AG04450 (cell line): ENCODE data around the gene ALG14. TPM values are rescaled to one million over a fixed set of nuclear protein-coding genes. Genes with fewer than 3 reads are reported as not detected.

Experiments used
- CTCF ChIA-PET: fragments of 300-600, 350-600 bp; formaldehyde crosslinking; extraction: SDS; loops from one replicate; lab custom pipeline; 2022; ENCODE audit warnings: antibody characterized with exemption, inconsistent platforms; lab: Charles Lee
- POLR2A ChIA-PET: fragments of 350-600 bp; formaldehyde crosslinking; extraction: SDS; loops from one replicate; lab custom pipeline; 2021; ENCODE audit warnings: antibody characterized with exemption, inconsistent platforms; lab: Yijun Ruan, JAX
- DNase-seq: peaks from one replicate; pipeline ENCODE4 v3.0.0-alpha.2; 2011; ENCODE audit warnings: low read depth, low spot score
- H3K27ac ChIP-seq: one replicate; pipeline ENCODE4 v1.5.1; 2012; ENCODE audit warnings: low read depth, low read length, control low read depth
- H3K27me3 ChIP-seq: one replicate; pipeline ENCODE4 v1.6.0; 2012; ENCODE audit warnings: low read length; ENCODE audit not compliant: control insufficient read depth, insufficient read depth
- H3K4me3 ChIP-seq: 2 replicates; pipeline ENCODE4 v1.5.1; 2011; ENCODE audit warnings: mild to moderate bottlenecking, low read depth, low read length, control low read depth
- H3K9me3 ChIP-seq: 2 replicates; pipeline ENCODE4 v1.5.1; 2012; ENCODE audit warnings: low read length; ENCODE audit not compliant: control insufficient read depth, insufficient read depth
- polyA minus RNA-seq: library from RNA; depleted of rRNA, polyadenylated mRNA; stranded (reverse); fragments of >200 nt; gene quantifications from 2 replicates; pipeline ENCODE4 v1.2.3, GENCODE V29; 2011; rRNA and poly(A)+ RNA removed
- polyA plus RNA-seq: library from polyadenylated mRNA; depleted of rRNA; stranded (reverse); fragments of >200 nt; gene quantifications from 2 replicates; pipeline ENCODE4 v1.2.3, GENCODE V29; 2011; rRNA removed
- TF ChIP-seq, protein P1 (sequence below): IDR thresholded peaks from 2 replicates; pipeline ENCODE4 v1.5.1; 2011; ENCODE audit warnings: low read depth, low read length, control low read depth, inconsistent platforms

The ALG14 gene, protein sequence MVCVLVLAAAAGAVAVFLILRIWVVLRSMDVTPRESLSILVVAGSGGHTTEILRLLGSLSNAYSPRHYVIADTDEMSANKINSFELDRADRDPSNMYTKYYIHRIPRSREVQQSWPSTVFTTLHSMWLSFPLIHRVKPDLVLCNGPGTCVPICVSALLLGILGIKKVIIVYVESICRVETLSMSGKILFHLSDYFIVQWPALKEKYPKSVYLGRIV
- 2.6 and 3.1 TPM in 2 replicates for polyA plus RNA-seq
- 3.8 and 5.6 TPM in 2 replicates for polyA minus RNA-seq

- Histone ChIP-seq H3K4me3 (peak within 1 kb of the TSS; percentile 87), H3K9me3 (no peaks in the 10 kb centered on the region; the same call in 1 of the 2 replicates), H3K27me3 (no peaks in the 10 kb centered on the region), H3K27ac (peak within 1 kb of the TSS; percentile 70)
- peak; percentile 89 for DNase-seq
- TF ChIP-seq, protein P1, sequence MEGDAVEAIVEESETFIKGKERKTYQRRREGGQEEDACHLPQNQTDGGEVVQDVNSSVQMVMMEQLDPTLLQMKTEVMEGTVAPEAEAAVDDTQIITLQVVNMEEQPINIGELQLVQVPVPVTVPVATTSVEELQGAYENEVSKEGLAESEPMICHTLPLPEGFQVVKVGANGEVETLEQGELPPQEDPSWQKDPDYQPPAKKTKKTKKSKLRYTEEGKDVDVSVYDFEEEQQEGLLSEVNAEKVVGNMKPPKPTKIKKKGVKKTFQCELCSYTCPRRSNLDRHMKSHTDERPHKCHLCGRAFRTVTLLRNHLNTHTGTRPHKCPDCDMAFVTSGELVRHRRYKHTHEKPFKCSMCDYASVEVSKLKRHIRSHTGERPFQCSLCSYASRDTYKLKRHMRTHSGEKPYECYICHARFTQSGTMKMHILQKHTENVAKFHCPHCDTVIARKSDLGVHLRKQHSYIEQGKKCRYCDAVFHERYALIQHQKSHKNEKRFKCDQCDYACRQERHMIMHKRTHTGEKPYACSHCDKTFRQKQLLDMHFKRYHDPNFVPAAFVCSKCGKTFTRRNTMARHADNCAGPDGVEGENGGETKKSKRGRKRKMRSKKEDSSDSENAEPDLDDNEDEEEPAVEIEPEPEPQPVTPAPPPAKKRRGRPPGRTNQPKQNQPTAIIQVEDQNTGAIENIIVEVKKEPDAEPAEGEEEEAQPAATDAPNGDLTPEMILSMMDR = no peak
- ChIA-PET POLR2A (interaction anchor here (0.7 to 1.6 kb wide), 2 partner anchors 14 to 161 kb away, joined by 3 to 16 read pairs; partner anchors contain the start of gene RWDD3), CTCF (interaction anchor here (1.8 to 5.4 kb wide), 2 partner anchors 12 to 161 kb away, joined by 17 to 44 read pairs; partner anchors contain the start of gene RWDD3)
Observed at GRCh38 chr1:95072532-95073419, at the start of gene ALG14. Gene ALG14, minus strand, starts transcription at chr1:95072951. Its CDS starts 53 bp downstream, at chr1:95072898.

- Histone ChIP-seq H3K27me3 (peaks cover 39% of the 10 kb centered on the region), H3K27ac (no peak overlapping the region)
- POLR2A ChIA-PET = no interaction called here
Observed at GRCh38 chr1:95122151-95122697, 49.5 kb upstream of the ALG14 start.

DNA sequence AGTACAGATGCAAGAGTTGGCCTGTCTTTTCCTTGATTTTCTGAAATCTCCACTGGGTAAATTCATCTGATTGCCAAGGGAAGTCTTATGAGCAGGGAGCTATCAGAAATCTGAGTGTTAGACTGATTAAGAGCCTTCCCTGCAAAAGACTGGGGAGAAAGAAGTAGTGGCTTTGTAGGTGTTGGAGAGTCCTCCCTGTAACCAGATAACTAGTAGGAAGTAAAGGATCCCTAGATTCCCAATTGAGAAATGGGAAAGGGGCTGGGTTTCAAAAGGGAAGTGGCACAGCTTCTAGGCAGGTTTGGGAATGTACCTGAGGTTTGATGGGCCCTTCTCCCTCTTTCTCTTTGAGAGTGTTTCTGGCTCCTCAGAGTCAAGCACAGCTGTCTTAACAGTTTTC, 46.5 kb upstream of the ALG14 start:
- no peak for DNase-seq
- ChIA-PET POLR2A (no interaction called here), CTCF (interaction anchor here (1.8 kb wide), 1 partner anchor 115 kb away, joined by 9 read pairs; the partner anchor contains the start of gene RWDD3)
- H3K27ac ChIP-seq = no peak overlapping the region
- H3K27me3 ChIP-seq = peaks cover 36% of the 10 kb centered on the region
- H3K9me3 ChIP-seq = no peaks in the 10 kb centered on the region
- no peak overlapping the region for H3K4me3 ChIP-seq
- TF ChIP-seq, protein P1 = no peak

More at GRCh38 chr1:95122151-95122697, 49.5 kb upstream of the ALG14 start:
- TF ChIP-seq, protein P1 = no peak
- Histone ChIP-seq H3K4me3 (no peak overlapping the region), H3K9me3 (no peaks in the 10 kb centered on the region)
- no peak for DNase-seq
- CTCF ChIA-PET = interaction anchor here (1.4 kb wide), 1 partner anchor 112 kb away, joined by 4 read pairs; the partner anchor contains the start of gene RWDD3

GRCh38 chr1:95118710-95119109, 46.0 kb upstream of the ALG14 start:
- H3K9me3 ChIP-seq = no peaks in the 10 kb centered on the region
- POLR2A ChIA-PET = no interaction called here
- TF ChIP-seq, protein P1 = no peak
- DNase-seq = no peak
- H3K27ac ChIP-seq = no peak overlapping the region
- peaks cover 34% of the 10 kb centered on the region for H3K27me3 ChIP-seq
- CTCF ChIA-PET = interaction anchor here (4.0 kb wide), 1 partner anchor 115 kb away, joined by 24 read pairs; the partner anchor contains the start of gene RWDD3
- H3K4me3 ChIP-seq = no peak overlapping the region
